CD4-positive, alpha-beta T cell treated with Interleukin-6 at 100 ng/mL for 8 hours (primary cell): ENCODE measurements around the gene OR2Z1.

Experiments
- DNase-seq: peaks from one replicate; pipeline ENCODE4 v3.0.0-alpha.2; 2020; ENCODE audit warnings: mixed read lengths, low spot score

The OR2Z1 gene, protein sequence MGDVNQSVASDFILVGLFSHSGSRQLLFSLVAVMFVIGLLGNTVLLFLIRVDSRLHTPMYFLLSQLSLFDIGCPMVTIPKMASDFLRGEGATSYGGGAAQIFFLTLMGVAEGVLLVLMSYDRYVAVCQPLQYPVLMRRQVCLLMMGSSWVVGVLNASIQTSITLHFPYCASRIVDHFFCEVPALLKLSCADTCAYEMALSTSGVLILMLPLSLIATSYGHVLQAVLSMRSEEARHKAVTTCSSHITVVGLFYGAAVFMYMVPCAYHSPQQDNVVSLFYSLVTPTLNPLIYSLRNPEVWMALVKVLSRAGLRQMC

DNA sequence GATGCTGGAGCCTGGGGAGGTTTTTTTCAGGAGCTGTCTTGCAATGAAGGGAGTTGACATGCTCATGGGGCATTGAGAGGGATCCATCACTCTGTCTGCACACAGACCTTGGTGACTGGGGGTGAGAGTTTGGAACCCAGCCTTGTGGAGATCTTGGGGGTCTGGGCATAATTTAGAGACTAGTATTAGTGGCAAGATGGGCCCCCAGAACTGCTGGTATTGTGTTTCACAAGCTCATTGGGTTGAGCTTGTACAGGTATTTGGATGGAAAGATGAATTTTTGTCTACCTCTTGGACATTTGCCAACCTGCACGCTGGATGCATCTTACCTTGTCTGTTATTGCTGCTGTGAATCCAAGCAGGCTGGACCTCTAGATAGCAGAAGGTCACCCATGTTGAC, at the start of gene OR2Z1:
Gene OR2Z1, plus strand, starts transcription at position 301 of the 400 bp plus-strand sequence. CDS start 9,395 bp downstream, outside the sequence.
- no peak for DNase-seq

GRCh38 chr19:8673276-8673891, 48.0 kb upstream of the OR2Z1 start:
- no peak for DNase-seq

DNA sequence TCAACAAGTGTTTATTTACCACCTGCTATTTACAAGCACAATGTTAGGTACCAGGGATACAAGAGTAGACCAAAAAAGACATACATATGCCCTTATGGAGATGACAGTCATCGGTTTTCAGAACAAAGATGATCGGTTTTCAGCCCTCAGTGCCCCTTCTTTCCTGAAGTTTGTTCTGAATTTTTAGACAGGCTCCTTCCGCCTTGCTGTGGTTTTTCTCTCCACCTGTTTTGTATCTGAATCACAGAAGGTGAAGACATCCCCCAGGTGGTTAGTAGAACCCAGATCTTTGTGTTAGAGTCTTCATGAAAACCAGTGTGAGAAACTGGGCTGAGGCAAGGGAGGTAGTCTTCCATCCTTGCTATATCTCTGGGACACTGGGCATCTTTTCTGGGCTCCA, 46.4 kb upstream of the OR2Z1 start:
- no peak for DNase-seq

- DNase-seq = no peak
Measured at GRCh38 chr19:8678244-8678807, 43.1 kb upstream of the OR2Z1 start.

- DNase-seq = no peak
Measured at GRCh38 chr19:8680676-8681344, 40.6 kb upstream of the OR2Z1 start.

DNA sequence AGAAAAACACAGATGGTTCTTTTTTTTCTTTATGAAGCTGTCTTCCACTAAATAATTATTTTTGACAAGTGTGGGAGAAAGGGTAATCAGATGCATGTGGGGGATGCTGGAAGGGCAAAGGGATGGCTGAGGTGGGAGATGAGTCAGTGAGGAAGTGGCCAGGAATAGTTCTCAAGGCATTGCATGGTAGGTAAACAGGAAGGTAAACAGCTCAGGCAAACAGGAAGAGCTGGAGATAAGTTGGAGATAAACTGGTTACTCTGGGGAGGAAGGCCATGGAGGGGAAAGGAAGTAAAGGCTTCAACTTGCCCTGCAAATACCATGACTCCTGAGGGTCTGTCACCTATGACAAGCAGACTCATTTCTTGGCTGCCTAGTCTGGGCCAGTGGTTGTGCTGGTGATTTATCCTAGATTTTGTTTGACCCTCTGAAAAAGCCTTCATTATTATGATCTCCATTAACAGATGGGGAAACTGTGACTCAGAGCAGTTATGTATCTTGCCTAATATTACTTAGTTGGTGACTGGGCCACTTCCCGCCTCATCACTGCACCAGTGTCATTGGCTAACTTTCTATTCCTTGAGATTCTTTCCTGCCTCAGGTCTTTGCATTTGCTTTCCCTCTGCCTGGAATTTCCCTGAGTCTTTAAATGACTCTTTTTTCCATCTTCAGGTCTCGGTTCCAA, 39.9 kb upstream of the OR2Z1 start:
- no peak for DNase-seq

DNA sequence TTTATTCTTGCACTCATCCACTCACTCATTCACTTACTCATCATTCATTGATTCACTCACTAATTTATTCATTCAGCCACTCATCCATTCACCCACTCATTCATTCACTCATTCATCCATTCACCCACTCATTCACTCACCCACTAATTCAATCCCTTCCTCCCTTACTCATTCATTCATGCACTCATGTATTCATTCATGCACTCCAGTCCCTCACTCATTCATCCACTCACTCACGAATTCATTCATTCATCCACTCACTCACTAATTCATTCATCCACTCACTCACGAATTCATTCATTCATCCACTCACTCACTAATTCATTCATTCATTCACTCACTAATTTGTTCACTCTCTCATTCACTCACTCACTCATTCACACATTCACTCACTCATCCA, 39.0 kb upstream of the OR2Z1 start:
- no peak for DNase-seq

DNA sequence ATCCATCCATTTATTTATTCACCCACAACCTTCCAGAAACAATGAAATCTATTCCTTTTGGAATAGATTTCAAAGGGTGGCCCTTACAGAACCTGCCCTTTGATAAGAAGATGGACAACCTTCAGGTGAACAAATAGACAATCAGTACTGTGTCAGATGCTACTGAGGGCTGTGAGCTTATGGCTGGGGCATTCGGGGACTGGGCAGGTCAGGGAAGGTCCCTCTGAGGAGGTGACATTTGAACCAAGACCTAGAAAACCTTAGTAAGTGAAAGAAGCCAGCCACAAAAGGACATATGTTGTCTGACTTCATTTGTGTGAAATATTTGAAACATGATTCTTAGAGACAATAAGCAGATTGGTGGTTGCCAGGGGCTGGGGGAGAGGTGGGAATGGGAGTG, 38.5 kb upstream of the OR2Z1 start:
- DNase-seq = no peak

GRCh38 chr19:8684001-8684902, 37.2 kb upstream of the OR2Z1 start:
- DNase-seq = no peak

DNA sequence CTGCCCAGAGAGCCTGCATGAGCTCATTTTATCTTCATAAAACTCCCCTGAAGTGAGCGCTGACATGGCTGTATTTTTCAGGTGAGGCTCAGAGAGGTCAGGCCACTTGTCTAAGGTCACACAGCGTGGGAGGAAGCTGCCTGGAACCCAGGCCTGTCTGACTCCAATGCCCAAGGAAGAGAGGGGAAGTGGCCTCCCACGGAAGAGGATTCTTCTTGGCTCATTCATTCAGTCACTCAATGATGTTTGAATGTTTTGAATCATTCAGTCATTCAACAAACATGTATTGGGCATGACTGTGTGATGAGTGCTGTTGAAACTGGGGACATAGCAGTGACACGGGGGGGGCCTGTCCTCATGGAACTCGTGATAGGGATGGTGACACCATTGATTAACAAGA, 34.9 kb upstream of the OR2Z1 start:
- DNase-seq = no peak

- no peak for DNase-seq
Measured at GRCh38 chr19:8688930-8689329, 32.5 kb upstream of the OR2Z1 start.

DNA sequence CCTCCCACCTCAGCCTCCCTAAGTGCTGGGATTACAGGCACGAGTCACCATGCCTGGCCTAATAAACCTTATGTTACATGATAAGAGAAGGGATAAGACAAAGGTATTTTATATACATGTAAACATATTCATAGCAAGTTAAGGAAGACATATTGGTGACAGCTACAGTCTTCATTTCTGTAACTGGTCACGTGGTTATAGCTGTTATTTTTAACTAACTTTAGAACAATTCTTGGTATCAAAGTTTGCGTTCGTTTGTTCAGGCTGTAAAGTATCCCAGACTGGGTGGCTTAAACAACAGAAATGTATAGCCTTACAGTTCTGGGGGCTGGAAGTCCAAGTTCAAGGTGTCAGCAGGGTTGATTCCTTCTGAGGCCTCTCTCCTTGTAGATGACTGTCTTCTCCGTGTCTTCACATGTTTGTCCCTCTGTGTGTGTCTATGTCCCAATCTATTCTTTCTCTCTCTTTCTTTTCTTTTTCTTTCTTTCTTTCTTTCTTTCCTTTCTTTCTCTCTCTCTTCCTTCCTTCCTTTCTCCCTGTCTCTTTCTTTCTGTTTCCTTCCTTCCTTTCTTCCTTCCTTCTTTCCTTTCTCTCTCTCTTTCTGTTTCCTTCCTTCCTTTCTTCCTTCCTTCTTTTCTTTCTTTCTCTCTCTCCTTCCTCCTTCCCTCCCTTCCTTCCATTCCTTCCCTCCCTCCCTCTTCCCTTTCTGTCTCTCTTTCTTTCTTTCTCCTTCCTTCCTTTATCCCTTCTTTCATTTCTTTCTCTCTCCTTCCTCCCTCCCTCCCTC, 30.5 kb upstream of the OR2Z1 start:
- DNase-seq = no peak

- DNase-seq = no peak
Measured at GRCh38 chr19:8695501-8695900, 25.9 kb upstream of the OR2Z1 start.

GRCh38 chr19:8695911-8696310, 25.5 kb upstream of the OR2Z1 start:
- no peak for DNase-seq

DNA sequence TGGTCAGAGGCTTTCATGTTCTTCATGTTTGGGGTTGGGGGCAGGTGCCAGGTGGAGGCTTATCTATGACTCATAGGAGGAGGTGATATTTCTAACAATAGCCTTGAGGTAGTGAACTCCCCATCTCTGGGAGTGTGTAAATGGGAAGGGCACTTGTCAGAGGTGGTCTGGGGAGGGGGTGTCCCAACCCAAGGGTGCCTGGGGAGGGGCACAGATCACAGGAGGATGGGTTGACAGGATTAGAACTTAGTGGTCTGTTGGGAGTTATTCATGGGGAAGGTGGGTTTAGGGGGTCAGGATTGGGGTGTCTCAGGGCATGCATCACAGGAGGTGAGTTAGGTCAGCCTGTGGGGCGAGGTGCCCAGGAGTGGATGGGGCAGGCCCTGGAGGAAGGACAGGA, 24.4 kb upstream of the OR2Z1 start:
- DNase-seq = no peak

GRCh38 chr19:8697671-8698432, 23.6 kb upstream of the OR2Z1 start:
- DNase-seq = no peak

DNA sequence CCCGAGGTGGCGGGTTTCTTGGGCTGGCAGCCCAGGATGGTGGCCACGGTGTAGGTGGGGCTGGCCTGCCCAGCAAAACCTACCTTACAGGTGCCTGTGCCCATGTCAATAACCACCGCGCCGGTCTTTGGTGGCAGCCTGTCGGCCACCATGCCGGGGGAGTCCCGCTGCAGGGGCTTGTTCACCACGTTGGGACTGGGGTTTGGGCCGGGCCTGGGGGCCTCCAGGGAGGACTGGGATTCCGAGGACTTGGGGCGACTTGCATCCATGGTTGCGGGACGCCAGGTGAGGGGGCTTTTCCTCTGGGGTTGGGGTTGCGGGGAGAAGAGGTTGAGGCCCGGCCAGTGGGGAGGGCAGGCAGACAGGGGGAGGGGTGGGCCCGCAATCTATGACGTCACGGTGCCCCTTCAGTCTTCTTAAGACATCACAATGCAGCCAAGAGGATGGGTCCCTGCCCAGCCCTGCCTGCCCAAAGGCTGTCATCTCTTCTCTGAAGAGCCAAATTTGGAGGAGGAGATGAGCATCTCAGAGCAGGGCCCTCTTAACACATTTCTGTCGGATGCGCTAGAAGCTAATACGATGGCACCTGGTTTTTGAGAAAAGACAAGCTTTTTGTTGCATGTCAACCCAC, 22.9 kb upstream of the OR2Z1 start, which contains the start of gene ACTL9:
Gene ACTL9, minus strand, starts transcription at position 363 of the 631 bp plus-strand sequence. Its CDS starts 94 bp downstream, at position 269.
- DNase-seq = no peak

DNA sequence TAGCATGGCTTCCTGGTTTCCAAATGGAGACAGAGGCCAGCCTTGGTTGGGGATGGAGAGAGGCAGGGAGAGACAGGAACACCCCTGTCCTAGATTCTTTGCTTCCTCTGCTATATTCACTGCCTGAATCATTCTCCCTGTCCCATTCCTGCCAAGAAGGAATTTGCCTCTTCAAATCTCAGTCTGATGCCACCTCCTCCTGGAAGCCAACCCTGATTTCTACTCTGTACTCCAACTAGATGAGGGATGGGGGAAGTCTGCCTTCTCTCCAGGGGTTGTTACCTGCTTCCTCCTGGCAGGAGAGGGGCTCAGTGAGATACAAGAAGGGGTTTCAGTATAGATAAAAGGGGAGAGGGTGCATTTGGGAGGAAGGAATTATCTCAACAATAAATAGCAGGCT, 21.5 kb upstream of the OR2Z1 start:
- no peak for DNase-seq

DNA sequence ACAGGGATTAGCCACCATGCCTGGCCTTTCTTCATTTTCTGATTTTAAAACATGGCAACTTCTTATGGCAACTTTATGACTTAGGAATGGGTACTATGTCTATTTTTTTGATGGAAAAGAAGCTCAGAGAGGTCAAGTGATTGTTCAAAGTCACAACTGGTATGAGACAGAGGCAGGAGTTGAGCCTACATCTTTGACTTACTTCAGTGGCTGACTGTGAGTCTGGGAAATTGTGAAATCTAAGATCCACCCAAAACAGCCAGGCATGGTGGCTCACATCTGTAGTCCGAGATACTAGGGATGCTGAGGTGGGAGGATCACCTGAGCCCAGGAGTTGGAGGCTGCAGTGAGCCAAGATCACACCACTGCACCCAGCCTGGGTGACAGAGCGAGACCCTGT, 20.5 kb upstream of the OR2Z1 start:
- DNase-seq = no peak
